ENCODE measurements around the gene FSTL4. TPM values are rescaled to one million over a fixed set of nuclear protein-coding genes. Genes with fewer than 3 reads are reported as not detected.

Gene FSTL4
- polyA plus RNA-seq, 3 donors: not detected

- H3K4me1 Mint-ChIP-seq: peaks cover 10% of the 10 kb centered on the region
- Histone ChIP-seq H3K27me3 (ENCODE audit: control insufficient read depth in 2 of 2, insufficient read depth in 2 of 2, low read length in 2 of 2) (peaks cover 0 to 2% of the 10 kb centered on the region in 2 donors), H3K9me3 (replicated peaks in 1 of 2; ENCODE audit: control insufficient read depth in 1 of 2, insufficient read depth in 1 of 2, low read length in 2 of 2) (no peaks in the 10 kb centered on the region), H3K4me2 (replicated peaks; ENCODE audit: extremely low read depth, low read length, poor library complexity, severe bottlenecking) (no peak overlapping the region), H4K20me1 (ENCODE audit: insufficient read depth, low read length) (no peaks in the 10 kb centered on the region), H2AFZ (ENCODE audit: insufficient read depth, low read depth, low read length, poor library complexity, severe bottlenecking) (no peak overlapping the region), H3K4me3 (replicated peaks in 1 of 3; ENCODE audit: low read depth in 2 of 3, low read length in 3 of 3) (no peak overlapping the region), H3K27ac (ENCODE audit: low read depth in 1 of 2, low read length in 2 of 2) (no peak overlapping the region), H3K79me2 (ENCODE audit: insufficient read depth, low read length) (no peaks in the 10 kb centered on the region), H3K36me3 (replicated peaks in 1 of 2; ENCODE audit: control insufficient read depth in 1 of 2, insufficient read depth in 2 of 2, low read length in 2 of 2) (no peaks in the 10 kb centered on the region), H3K9ac (ENCODE audit: insufficient read depth, low read length, poor library complexity, severe bottlenecking) (no peak overlapping the region), H3K4me1 (ENCODE audit: control insufficient read depth in 1 of 2, insufficient read depth in 2 of 2, low read length in 2 of 2) (no peaks in the 10 kb centered on the region)
- H3K36me3 Mint-ChIP-seq: no peaks in the 10 kb centered on the region
- H3K27me3 Mint-ChIP-seq (ENCODE audit: low read depth in 3 of 3): peaks cover 0 to 3% (median 2%) of the 10 kb centered on the region in 3 donors
- H3K4me3 Mint-ChIP-seq: no peak overlapping the region
- no peak for TF ChIP-seq CTCF (IDR thresholded peaks at IDR 0.05)
- peaks cover 0 to 5% (median 3%) of the 10 kb centered on the region in 7 donors for H3K9me3 Mint-ChIP-seq
- no peak overlapping the region for H3K27ac Mint-ChIP-seq
- no peak for DNase-seq
- intact Hi-C loops (cut with micrococcal nuclease): no loop called here
- 96% methylated on average over 11 of the region's 17 CpGs for WGBS (ENCODE audit: insufficient coverage)
Observed at GRCh38 chr5:133393776-133394476, 218.4 kb downstream of the FSTL4 start.

GRCh38 chr5:133392448-133392847 is 219.9 kb downstream of the FSTL4 start:
- H3K79me2 ChIP-seq (ENCODE audit: insufficient read depth, low read length): no peaks in the 10 kb centered on the region
- intact Hi-C loops (cut with micrococcal nuclease): no loop called here
- Mint-ChIP-seq H3K27ac (no peak overlapping the region), H3K9me3 (peaks cover 0 to 5% (median 3%) of the 10 kb centered on the region in 7 donors), H3K4me1 (peaks cover 7% of the 10 kb centered on the region), H3K4me3 (no peak overlapping the region), H3K27me3 (ENCODE audit: low read depth in 3 of 3) (peaks cover 0 to 4% (median 2%) of the 10 kb centered on the region in 3 donors), H3K36me3 (no peaks in the 10 kb centered on the region)
- DNase-seq: no peak
- H2AFZ ChIP-seq (ENCODE audit: insufficient read depth, low read depth, low read length, poor library complexity, severe bottlenecking): no peak overlapping the region
- 87% methylated on average over 4 of the region's 4 CpGs for WGBS (ENCODE audit: insufficient coverage)
- H3K4me2 ChIP-seq (replicated peaks; ENCODE audit: extremely low read depth, low read length, poor library complexity, severe bottlenecking): no peak overlapping the region
- H3K36me3 ChIP-seq (replicated peaks in 1 of 2; ENCODE audit: control insufficient read depth in 1 of 2, insufficient read depth in 2 of 2, low read length in 2 of 2): no peaks in the 10 kb centered on the region
- H3K9ac ChIP-seq (ENCODE audit: insufficient read depth, low read length, poor library complexity, severe bottlenecking): no peak overlapping the region
- H3K4me1 ChIP-seq (ENCODE audit: control insufficient read depth in 1 of 2, insufficient read depth in 2 of 2, low read length in 2 of 2): no peaks in the 10 kb centered on the region
- no peaks in the 10 kb centered on the region for H4K20me1 ChIP-seq (ENCODE audit: insufficient read depth, low read length)
- TF ChIP-seq CTCF (IDR thresholded peaks at IDR 0.05): no peak
- peaks cover 0 to 2% of the 10 kb centered on the region in 2 donors for H3K27me3 ChIP-seq (ENCODE audit: control insufficient read depth in 2 of 2, insufficient read depth in 2 of 2, low read length in 2 of 2)
- no peaks in the 10 kb centered on the region for H3K9me3 ChIP-seq (replicated peaks in 1 of 2; ENCODE audit: control insufficient read depth in 1 of 2, insufficient read depth in 1 of 2, low read length in 2 of 2)
- no peak overlapping the region for H3K27ac ChIP-seq (ENCODE audit: low read depth in 1 of 2, low read length in 2 of 2)
- no peak overlapping the region for H3K4me3 ChIP-seq (replicated peaks in 1 of 3; ENCODE audit: low read depth in 2 of 3, low read length in 3 of 3)

Data from CD14-positive monocyte (primary cell).